OCI-LY1 (cell line): Measurements from ENCODE around the gene ABCF3.

ENCODE experiments used
- H2AFZ ChIP-seq: fragments of 200-600 bp; sonication (generic), shearing (Covaris generic); 2 replicates; pipeline ENCODE4 v1.6.0; 2014; ENCODE audit warnings: antibody characterized with exemption, mild to moderate bottlenecking, low read length
- H3F3A ChIP-seq: fragments of 200-600 bp; sonication (generic), shearing (Covaris generic); 2 replicates; pipeline ENCODE4 v1.6.0; 2014; ENCODE audit warnings: mild to moderate bottlenecking, antibody characterized with exemption, low read length, moderate library complexity; ENCODE audit not compliant: insufficient read depth
- H3K27ac ChIP-seq: fragments of 200-600 bp; sonication (generic); 2 replicates; pipeline ENCODE4 v1.5.1; 2014; ENCODE audit warnings: low read length, mixed run types, mild to moderate bottlenecking, low read depth; ENCODE audit not compliant: poor library complexity, severe bottlenecking
- H3K27me3 ChIP-seq: fragments of 200-600 bp; sonication (generic); 2 replicates; pipeline ENCODE4 v1.6.0; 2014; ENCODE audit warnings: antibody characterized with exemption, mild to moderate bottlenecking, low read length, moderate library complexity; ENCODE audit not compliant: insufficient read depth
- H3K36me3 ChIP-seq: fragments of 200-600 bp; sonication (generic); 2 replicates; pipeline ENCODE4 v1.6.1; 2014; ENCODE audit warnings: mild to moderate bottlenecking, antibody characterized with exemption, low read length, moderate library complexity, mixed read lengths; ENCODE audit not compliant: insufficient read depth
- H3K4me1 ChIP-seq: fragments of 200-600 bp; sonication (generic); 2 replicates; pipeline ENCODE4 v1.5.1; 2014; ENCODE audit warnings: mild to moderate bottlenecking, low read length, moderate library complexity; ENCODE audit not compliant: insufficient read depth, severe bottlenecking
- H3K4me2 ChIP-seq: fragments of 200-600 bp; sonication (generic), shearing (Covaris generic); 2 replicates; pipeline ENCODE4 v1.6.1; 2014; ENCODE audit warnings: low read length
- H3K4me3 ChIP-seq: fragments of 200-600 bp; sonication (generic); 2 replicates; pipeline ENCODE4 v1.5.1; 2014; ENCODE audit warnings: low read length, low read depth, mild to moderate bottlenecking, mixed read lengths; ENCODE audit not compliant: poor library complexity, severe bottlenecking
- H3K79me2 ChIP-seq: fragments of 200-600 bp; shearing (Covaris generic); 2 replicates; pipeline ENCODE4 v1.6.1; 2016; ENCODE audit warnings: mixed run types, low read length, mixed read lengths; ENCODE audit not compliant: insufficient read depth
- H3K9ac ChIP-seq: fragments of 200-600 bp; sonication (generic), shearing (Covaris generic); 2 replicates; pipeline ENCODE4 v1.6.1; 2014; ENCODE audit warnings: mild to moderate bottlenecking, low read length, mixed read lengths
- H3K9me2 ChIP-seq: fragments of 200-600 bp; sonication (generic), shearing (Covaris generic); 2 replicates; pipeline ENCODE4 v1.6.1; 2014; ENCODE audit warnings: low read depth, mild to moderate bottlenecking, low read length, mixed read lengths
- H3K9me3 ChIP-seq: fragments of 200-600 bp; shearing (Covaris generic); 2 replicates; pipeline ENCODE4 v1.6.1; 2014; ENCODE audit warnings: low read length, mixed read lengths
- H4K20me1 ChIP-seq: fragments of 200-600 bp; sonication (generic), shearing (Covaris generic); 2 replicates; pipeline ENCODE4 v1.6.0; 2016; ENCODE audit warnings: mild to moderate bottlenecking, low read length; ENCODE audit not compliant: insufficient read depth
- CTCF ChIP-seq: fragments of 200-600 bp; sonication (generic), shearing (Covaris generic); IDR thresholded peaks from 2 replicates; pipeline ENCODE4 v1.5.1; 2017; ENCODE audit warnings: mild to moderate bottlenecking, antibody characterized with exemption, low read length, moderate library complexity, mixed read lengths
- EZH2 ChIP-seq: fragments of 200-600 bp; sonication (generic), shearing (Covaris generic); IDR thresholded peaks from 2 replicates; pipeline ENCODE4 v1.8.0; 2017; ENCODE audit warnings: borderline replicate concordance, mixed run types, mild to moderate bottlenecking, antibody characterized with exemption, low read length, moderate library complexity, mixed read lengths

The ABCF3 gene

GRCh38 chr3:184171562-184171961 lies 14.4 kb upstream of the ABCF3 start:
- Histone ChIP-seq H3F3A (no peaks in the 10 kb centered on the region), H3K4me1 (peaks cover 20% of the 10 kb centered on the region), H3K36me3 (peaks cover 52% of the 10 kb centered on the region), H3K9ac (no peak overlapping the region), H3K4me3 (no peak overlapping the region), H2AFZ (no peak overlapping the region), H3K9me2 (no peaks in the 10 kb centered on the region), H3K79me2 (peaks cover 16% of the 10 kb centered on the region), H3K27ac (no peak overlapping the region), H3K4me2 (no peak overlapping the region), H3K9me3 (no peaks in the 10 kb centered on the region), H3K27me3 (no peaks in the 10 kb centered on the region), H4K20me1 (no peaks in the 10 kb centered on the region)
- TF ChIP-seq EZH2 (no peak), CTCF (no peak)

GRCh38 chr3:184172681-184173373 lies 13.2 kb upstream of the ABCF3 start:
- TF ChIP-seq CTCF: no peak
- TF ChIP-seq EZH2: no peak
- H3K4me2 ChIP-seq: no peak overlapping the region
- peaks cover 50% of the 10 kb centered on the region for H3K36me3 ChIP-seq
- H3K9ac ChIP-seq: no peak overlapping the region
- peaks cover 16% of the 10 kb centered on the region for H3K79me2 ChIP-seq
- no peaks in the 10 kb centered on the region for H4K20me1 ChIP-seq
- no peaks in the 10 kb centered on the region for H3F3A ChIP-seq
- H2AFZ ChIP-seq: no peak overlapping the region
- no peaks in the 10 kb centered on the region for H3K9me2 ChIP-seq
- no peak overlapping the region for H3K27ac ChIP-seq
- no peaks in the 10 kb centered on the region for H3K9me3 ChIP-seq
- no peaks in the 10 kb centered on the region for H3K27me3 ChIP-seq
- H3K4me1 ChIP-seq: peaks cover 26% of the 10 kb centered on the region
- H3K4me3 ChIP-seq: no peak overlapping the region

GRCh38 chr3:184173374-184173722 lies 12.7 kb upstream of the ABCF3 start:
- Histone ChIP-seq H3K4me2 (no peak overlapping the region), H3K4me1 (peaks cover 26% of the 10 kb centered on the region), H3K27ac (no peak overlapping the region), H3K9me3 (no peaks in the 10 kb centered on the region), H3K79me2 (peaks cover 16% of the 10 kb centered on the region), H3F3A (no peaks in the 10 kb centered on the region), H3K9me2 (no peaks in the 10 kb centered on the region), H2AFZ (no peak overlapping the region), H3K27me3 (no peaks in the 10 kb centered on the region), H3K9ac (no peak overlapping the region), H4K20me1 (no peaks in the 10 kb centered on the region), H3K36me3 (peaks cover 50% of the 10 kb centered on the region), H3K4me3 (no peak overlapping the region)
- no peak for TF ChIP-seq CTCF
- TF ChIP-seq EZH2: no peak
